HepG2 (cell line): Measurements from ENCODE around the gene AKIP1.

Experiments used
- KLF9 ChIP-seq: IDR thresholded peaks from 2 replicates; pipeline ENCODE4 v1.6.1; 2016; ENCODE audit warnings: low read depth
- WIZ ChIP-seq: sonication (generic); formaldehyde crosslinking; IDR thresholded peaks from 2 replicates; pipeline ENCODE4 v1.5.1; 2020; ENCODE audit warnings: mild to moderate bottlenecking, missing genetic modification reagents
- ZNF567 ChIP-seq: sonication (generic); formaldehyde crosslinking; IDR thresholded peaks from 2 replicates; pipeline ENCODE4 v1.8.1; 2023; ENCODE audit warnings: mild to moderate bottlenecking, missing genetic modification reagents, borderline replicate concordance

GRCh38 chr11:8871962-8872361 is 39.0 kb upstream of the AKIP1 start:
- TF ChIP-seq KLF9 (CRISPR knock-in tag) (no peak), WIZ (no peak), ZNF567 (no peak)
